IMR-90 (cell line): Measurements from ENCODE around the gene TMC1. TPM values are rescaled to one million over a fixed set of nuclear protein-coding genes. Genes with fewer than 3 reads are reported as not detected.

Experiments
- ATAC-seq: fragments of 200-7000 bp; cut with Tn5 transposase; 2 replicates; pipeline ENCODE4 v1.9.1; 2020; ENCODE audit warnings: low read depth, mild to moderate bottlenecking, moderate library complexity
- BruUV-seq: library from RNA; stranded (reverse); fragments of 400-500 nt; replicated peaks from 2 replicates; lab custom pipeline; 2021; lab: Mats Ljungman, UMichigan
- CTCF ChIA-PET: fragments of 300-600 bp; formaldehyde crosslinking; extraction: SDS; loops from one replicate; lab custom pipeline; 2021; ENCODE audit warnings: antibody characterized with exemption; lab: Yijun Ruan, JAX
- POLR2A ChIA-PET: fragments of 300-600 bp; sonication (Branson Sonifier 250); formaldehyde crosslinking; loops from one replicate; lab custom pipeline; 2022; ENCODE audit warnings: antibody characterized with exemption; ENCODE audit not compliant: unreplicated experiment; lab: Charles Lee
- DNase-seq: peaks from one replicate; pipeline ENCODE4 v3.0.0; 2013
- H2AFZ ChIP-seq: replicated peaks from 2 replicates; pipeline ENCODE3; 2013; ENCODE audit warnings: low read length, mild to moderate bottlenecking; ENCODE audit not compliant: poor library complexity
- H2AK5ac ChIP-seq: 2 replicates; pipeline ENCODE4 v1.6.1; 2013; ENCODE audit warnings: low read depth, low read length, inconsistent platforms
- H2AK9ac ChIP-seq: replicated peaks from 2 replicates; pipeline ENCODE3; 2013; ENCODE audit warnings: mild to moderate bottlenecking, low read depth, low read length, moderate library complexity; ENCODE audit not compliant: poor library complexity
- H2BK120ac ChIP-seq: 2 replicates; pipeline ENCODE4 v1.6.1; 2013; ENCODE audit warnings: low read depth, low read length, inconsistent platforms
- H2BK15ac ChIP-seq: 3 replicates; pipeline ENCODE4 v1.6.1; 2013; ENCODE audit warnings: low read depth, low read length, inconsistent platforms
- H2BK20ac ChIP-seq: 2 replicates; pipeline ENCODE4 v1.6.1; 2013; ENCODE audit warnings: low read depth, mild to moderate bottlenecking, inconsistent platforms, low read length, moderate library complexity
- H2BK5ac ChIP-seq: 2 replicates; pipeline ENCODE4 v1.6.1; 2013; ENCODE audit warnings: mild to moderate bottlenecking, low read depth, low read length, inconsistent platforms; ENCODE audit not compliant: poor library complexity, severe bottlenecking
- H3K14ac ChIP-seq: replicated peaks from 2 replicates; pipeline ENCODE4 v1.6.1; 2013; ENCODE audit warnings: low read depth, low read length, inconsistent platforms
- H3K18ac ChIP-seq: 2 replicates; pipeline ENCODE4 v1.6.1; 2013; ENCODE audit warnings: low read depth, low read length, control low read depth
- H3K23ac ChIP-seq: 2 replicates; pipeline ENCODE4 v1.6.1; 2013; ENCODE audit warnings: low read depth, low read length, inconsistent platforms
- H3K27ac ChIP-seq: 2 replicates; pipeline ENCODE4 v1.5.1; 2013; ENCODE audit warnings: mild to moderate bottlenecking, control low read depth, low read length; ENCODE audit not compliant: insufficient read depth
- H3K27me3 ChIP-seq: 2 replicates; pipeline ENCODE4 v1.6.1; 2013; ENCODE audit warnings: low read length; ENCODE audit not compliant: control insufficient read depth, insufficient read depth
- H3K36me3 ChIP-seq: 2 replicates; pipeline ENCODE4 v1.6.1; 2013; ENCODE audit warnings: low read length, mixed read lengths; ENCODE audit not compliant: control insufficient read depth, insufficient read depth
- H3K4ac ChIP-seq: 2 replicates; pipeline ENCODE4 v1.6.1; 2013; ENCODE audit warnings: low read depth, low read length, inconsistent platforms
- H3K4me1 ChIP-seq: 2 replicates; pipeline ENCODE4 v1.6.1; 2013; ENCODE audit warnings: low read length, mixed read lengths; ENCODE audit not compliant: control insufficient read depth, insufficient read depth
- H3K4me2 ChIP-seq: 2 replicates; pipeline ENCODE4 v1.6.1; 2013; ENCODE audit warnings: low read depth, mild to moderate bottlenecking, control low read depth, low read length, moderate library complexity
- H3K4me3 ChIP-seq: 2 replicates; pipeline ENCODE4 v1.5.1; 2013; ENCODE audit warnings: low read depth, mild to moderate bottlenecking, control low read depth, low read length, moderate library complexity; ENCODE audit not compliant: insufficient read depth
- H3K56ac ChIP-seq: 2 replicates; pipeline ENCODE4 v1.6.1; 2013; ENCODE audit warnings: low read length, inconsistent platforms; ENCODE audit not compliant: insufficient read depth; ENCODE audit errors: extremely low read depth
- H3K79me1 ChIP-seq, 2 experiments: 2 replicates each; pipeline ENCODE4 v1.6.1; 2013; ENCODE audit warnings: low read length in 2 of 2, inconsistent platforms in 1 of 2, low read depth in 1 of 2
- H3K9ac ChIP-seq: 2 replicates; pipeline ENCODE4 v1.6.1; 2013; ENCODE audit warnings: low read depth, low read length, control low read depth
- H3K9me1 ChIP-seq: 2 replicates; pipeline ENCODE4 v1.6.1; 2013; ENCODE audit warnings: low read length, inconsistent platforms; ENCODE audit not compliant: insufficient read depth
- H3K9me3 ChIP-seq: 2 replicates; pipeline ENCODE4 v1.6.1; 2013; ENCODE audit warnings: low read length; ENCODE audit not compliant: control insufficient read depth, insufficient read depth
- H4K20me1 ChIP-seq: 2 replicates; pipeline ENCODE4 v1.6.1; 2013; ENCODE audit warnings: low read length, inconsistent platforms; ENCODE audit not compliant: insufficient read depth
- H4K5ac ChIP-seq: 2 replicates; pipeline ENCODE4 v1.6.1; 2013; ENCODE audit warnings: mild to moderate bottlenecking, low read depth, low read length, control low read depth
- H4K8ac ChIP-seq, 2 experiments: 2 replicates each; pipeline ENCODE4 v1.6.1; 2013; ENCODE audit warnings: low read depth in 2 of 2, low read length in 2 of 2, control low read depth in 1 of 2, inconsistent platforms in 1 of 2
- H4K91ac ChIP-seq: 2 replicates; pipeline ENCODE4 v1.6.1; 2013; ENCODE audit warnings: low read depth, low read length, inconsistent platforms; ENCODE audit not compliant: insufficient read depth
- MAZ ChIP-seq: IDR thresholded peaks from 2 replicates; pipeline ENCODE4 v1.6.1; 2012; ENCODE audit warnings: low read depth, mild to moderate bottlenecking, low read length, improper control_type of control experiment, moderate library complexity, borderline replicate concordance
- POLR2A ChIP-seq: IDR thresholded peaks from 2 replicates; pipeline ENCODE4 v1.6.1; 2012; ENCODE audit warnings: mild to moderate bottlenecking, low read depth, low read length
- RCOR1 ChIP-seq: IDR thresholded peaks from 2 replicates; pipeline ENCODE4 v1.6.1; 2012; ENCODE audit warnings: mild to moderate bottlenecking, low read length, improper control_type of control experiment; ENCODE audit not compliant: insufficient replicate concordance
- RFX5 ChIP-seq: IDR thresholded peaks from 2 replicates; pipeline ENCODE4 v1.8.0; 2012; ENCODE audit warnings: low read depth, mild to moderate bottlenecking, low read length, moderate library complexity
- WGBS, 2 experiments: methylation state at CpG; one replicate each; pipeline versions ENCODE4 v1.1.5 to v1.1.7; 2013; ENCODE audit warnings: missing lambda C conversion rate in 2 of 2; ENCODE audit not compliant: insufficient read length in 1 of 2; ENCODE audit errors: extremely low coverage in 2 of 2; 5-methylcytosine and 5-hydroxymethylcytosine counted together
- dilution Hi-C: fragments of 300-500 bp; cut with HindIII; formaldehyde crosslinking; loops from one replicate; pipeline ENCODE4 v1.14.3; 2018; ENCODE audit warnings: low sequenced_read_pairs; ENCODE audit not compliant: unreplicated experiment
- in situ Hi-C: fragments of 300-500 bp; cut with MboI; formaldehyde crosslinking; loops from 3 replicates; pipeline ENCODE4 v1.14.3; 2019; ENCODE audit warnings: low sequenced_read_pairs, inconsistent platforms, mixed read lengths
- intact Hi-C: fragments of 100-400 bp; cut with micrococcal nuclease; formaldehyde crosslinking; loops from 2 replicates; pipeline ENCODE4 v1.10.0; 2022
- polyA plus RNA-seq, 3 experiments: library from polyadenylated mRNA; depleted of rRNA; stranded (reverse); fragments of >200 nt; gene quantifications; 2 replicates each; pipeline ENCODE4 v1.2.3, GENCODE V29; 2012; ENCODE audit warnings: low replicate concordance in 1 of 3
- total RNA-seq: library from RNA; depleted of rRNA; stranded (reverse); fragments of >200 nt; gene quantifications from 2 replicates; pipeline ENCODE4 v1.2.3, GENCODE V29; 2012
- TF ChIP-seq, protein P1 (sequence below): fragments of 150-350 bp; IDR thresholded peaks from 2 replicates; pipeline ENCODE4 v1.6.1; 2016; ENCODE audit warnings: low read depth, mild to moderate bottlenecking, low read length, moderate library complexity, borderline replicate concordance

TMC1 gene
- total and polyA plus RNA-seq, 2 of the 4 experiments (the other 2 are of a cell fraction), result not detected

- Histone ChIP-seq H3K4me2 (no peak overlapping the region), H4K91ac (no peak overlapping the region), H2BK5ac (no peak overlapping the region), H2AK9ac (no peak overlapping the region), H3K79me1 (no peaks in the 10 kb centered on the region), H2AFZ (no peak overlapping the region), H3K4me3 (no peak overlapping the region), H3K36me3 (no peaks in the 10 kb centered on the region), H2BK20ac (no peak overlapping the region), H3K9me1 (no peaks in the 10 kb centered on the region), H3K9me3 (no peaks in the 10 kb centered on the region), H4K20me1 (no peaks in the 10 kb centered on the region), H3K9ac (no peak overlapping the region), H2BK15ac (no peak overlapping the region), H4K5ac (no peak overlapping the region), H2BK120ac (no peak overlapping the region), H3K4me1 (no peaks in the 10 kb centered on the region), H3K4ac (no peak overlapping the region), H3K14ac (no peak overlapping the region), H4K8ac (no peak overlapping the region), H3K56ac (no peak overlapping the region), H3K27ac (no peak overlapping the region), H3K18ac (no peak overlapping the region), H3K27me3 (no peaks in the 10 kb centered on the region), H2AK5ac (no peak overlapping the region), H3K23ac (no peak overlapping the region)
- ATAC-seq (no peak), DNase-seq (no peak)
- BruUV-seq, result no TSS peak
- no peak for TF ChIP-seq RCOR1
- no peak for TF ChIP-seq RFX5
- no peak for TF ChIP-seq MAZ
- no peak for TF ChIP-seq POLR2A
- TF ChIP-seq, protein P1, sequence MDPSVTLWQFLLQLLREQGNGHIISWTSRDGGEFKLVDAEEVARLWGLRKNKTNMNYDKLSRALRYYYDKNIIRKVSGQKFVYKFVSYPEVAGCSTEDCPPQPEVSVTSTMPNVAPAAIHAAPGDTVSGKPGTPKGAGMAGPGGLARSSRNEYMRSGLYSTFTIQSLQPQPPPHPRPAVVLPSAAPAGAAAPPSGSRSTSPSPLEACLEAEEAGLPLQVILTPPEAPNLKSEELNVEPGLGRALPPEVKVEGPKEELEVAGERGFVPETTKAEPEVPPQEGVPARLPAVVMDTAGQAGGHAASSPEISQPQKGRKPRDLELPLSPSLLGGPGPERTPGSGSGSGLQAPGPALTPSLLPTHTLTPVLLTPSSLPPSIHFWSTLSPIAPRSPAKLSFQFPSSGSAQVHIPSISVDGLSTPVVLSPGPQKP, result no peak
- dilution Hi-C loops (no loop called here), intact Hi-C loops (no loop called here), in situ Hi-C loops (loop anchor here (25.0 kb wide), 1 partner anchor 827 kb away; no protein-coding TSS in a partner anchor)
- CTCF ChIA-PET, result interaction anchor here (1.0 kb wide), 1 partner anchor 68 kb away, joined by 3 read pairs; no protein-coding TSS in a partner anchor
- no CpG with 5 or more reads among the region's 4 CpGs for WGBS, 2 experiments
- POLR2A ChIA-PET, result no interaction called here
Measured at GRCh38 chr9:72563806-72564205, 42.4 kb downstream of the TMC1 start.
